Measurements from ENCODE around the gene CALM1. TPM values are rescaled to one million over a fixed set of nuclear protein-coding genes. Genes with fewer than 3 reads are reported as not detected.

The CALM1 gene
- total and polyA plus RNA-seq, 10 of the 15 experiments (the other 5 are each of a cell fraction or from before 2014, with no cell fraction given) = 110 to 729 (median 261) TPM

DNA sequence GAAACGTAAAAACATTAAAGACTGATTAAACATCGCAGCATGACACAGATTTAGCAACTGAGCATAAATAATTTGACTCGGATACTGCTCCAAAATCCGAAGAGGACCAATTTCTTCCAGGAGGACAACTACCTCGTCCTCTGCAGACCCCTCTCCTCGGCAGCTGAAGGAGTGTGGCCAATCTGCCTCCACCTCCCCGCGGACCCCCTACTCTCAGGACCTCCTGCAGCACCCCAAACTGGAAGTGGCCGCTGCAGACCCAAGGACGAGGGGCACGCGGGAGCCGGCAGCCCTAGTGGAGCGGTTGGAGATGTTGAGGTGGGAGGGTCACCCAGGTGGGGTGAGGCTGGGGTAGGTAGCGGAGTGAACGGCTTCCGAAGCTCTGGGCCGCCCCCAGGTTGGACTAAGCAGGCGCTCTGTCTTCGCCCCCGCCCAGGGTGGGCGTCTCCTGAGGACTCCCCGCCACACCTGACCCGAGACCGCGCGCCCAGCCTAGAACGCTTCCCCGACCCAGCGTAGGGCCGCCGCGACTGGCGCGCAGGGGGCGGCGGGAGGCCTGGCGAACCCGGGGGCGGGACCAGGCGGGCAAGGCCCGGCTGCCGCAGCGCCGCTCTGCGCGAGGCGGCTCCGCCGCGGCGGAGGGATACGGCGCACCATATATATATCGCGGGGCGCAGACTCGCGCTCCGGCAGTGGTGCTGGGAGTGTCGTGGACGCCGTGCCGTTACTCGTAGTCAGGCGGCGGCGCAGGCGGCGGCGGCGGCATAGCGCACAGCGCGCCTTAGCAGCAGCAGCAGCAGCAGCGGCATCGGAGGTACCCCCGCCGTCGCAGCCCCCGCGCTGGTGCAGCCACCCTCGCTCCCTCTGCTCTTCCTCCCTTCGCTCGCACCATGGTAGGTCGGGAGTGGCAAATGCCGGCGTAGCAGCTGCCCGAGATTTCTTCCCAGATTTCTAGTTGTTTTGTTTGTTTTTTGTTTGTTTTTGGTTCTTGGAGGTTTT is at the start of gene CALM1 (continued):
- peak; percentile 99 for TF ChIP-seq SMAD5 (IDR thresholded peaks at IDR 0.05; ENCODE audit: low read depth)
- TF ChIP-seq RUNX3 (IDR thresholded peaks at IDR 0.05; ENCODE audit: low read length) = peak; percentile 77
- TF ChIP-seq, protein P1, sequence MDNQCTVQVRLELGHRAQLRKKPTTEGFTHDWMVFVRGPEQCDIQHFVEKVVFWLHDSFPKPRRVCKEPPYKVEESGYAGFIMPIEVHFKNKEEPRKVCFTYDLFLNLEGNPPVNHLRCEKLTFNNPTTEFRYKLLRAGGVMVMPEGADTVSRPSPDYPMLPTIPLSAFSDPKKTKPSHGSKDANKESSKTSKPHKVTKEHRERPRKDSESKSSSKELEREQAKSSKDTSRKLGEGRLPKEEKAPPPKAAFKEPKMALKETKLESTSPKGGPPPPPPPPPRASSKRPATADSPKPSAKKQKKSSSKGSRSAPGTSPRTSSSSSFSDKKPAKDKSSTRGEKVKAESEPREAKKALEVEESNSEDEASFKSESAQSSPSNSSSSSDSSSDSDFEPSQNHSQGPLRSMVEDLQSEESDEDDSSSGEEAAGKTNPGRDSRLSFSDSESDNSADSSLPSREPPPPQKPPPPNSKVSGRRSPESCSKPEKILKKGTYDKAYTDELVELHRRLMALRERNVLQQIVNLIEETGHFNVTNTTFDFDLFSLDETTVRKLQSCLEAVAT (IDR thresholded peaks at IDR 0.05) = 0 out of 2 replicates have a peak, but pooled peaks have one; percentile 56
- TF ChIP-seq TCF12 (IDR thresholded peaks at IDR 0.05; ENCODE audit: low read depth, low read length) = peak; percentile 92
- TF ChIP-seq, protein P2, sequence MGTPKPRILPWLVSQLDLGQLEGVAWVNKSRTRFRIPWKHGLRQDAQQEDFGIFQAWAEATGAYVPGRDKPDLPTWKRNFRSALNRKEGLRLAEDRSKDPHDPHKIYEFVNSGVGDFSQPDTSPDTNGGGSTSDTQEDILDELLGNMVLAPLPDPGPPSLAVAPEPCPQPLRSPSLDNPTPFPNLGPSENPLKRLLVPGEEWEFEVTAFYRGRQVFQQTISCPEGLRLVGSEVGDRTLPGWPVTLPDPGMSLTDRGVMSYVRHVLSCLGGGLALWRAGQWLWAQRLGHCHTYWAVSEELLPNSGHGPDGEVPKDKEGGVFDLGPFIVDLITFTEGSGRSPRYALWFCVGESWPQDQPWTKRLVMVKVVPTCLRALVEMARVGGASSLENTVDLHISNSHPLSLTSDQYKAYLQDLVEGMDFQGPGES (IDR thresholded peaks at IDR 0.05) = peak; percentile 48; the same call in 1 of the 2 replicates
- TF ChIP-seq LARP7 (IDR thresholded peaks at IDR 0.05) = peak; percentile 97
- TF ChIP-seq, protein P3, sequence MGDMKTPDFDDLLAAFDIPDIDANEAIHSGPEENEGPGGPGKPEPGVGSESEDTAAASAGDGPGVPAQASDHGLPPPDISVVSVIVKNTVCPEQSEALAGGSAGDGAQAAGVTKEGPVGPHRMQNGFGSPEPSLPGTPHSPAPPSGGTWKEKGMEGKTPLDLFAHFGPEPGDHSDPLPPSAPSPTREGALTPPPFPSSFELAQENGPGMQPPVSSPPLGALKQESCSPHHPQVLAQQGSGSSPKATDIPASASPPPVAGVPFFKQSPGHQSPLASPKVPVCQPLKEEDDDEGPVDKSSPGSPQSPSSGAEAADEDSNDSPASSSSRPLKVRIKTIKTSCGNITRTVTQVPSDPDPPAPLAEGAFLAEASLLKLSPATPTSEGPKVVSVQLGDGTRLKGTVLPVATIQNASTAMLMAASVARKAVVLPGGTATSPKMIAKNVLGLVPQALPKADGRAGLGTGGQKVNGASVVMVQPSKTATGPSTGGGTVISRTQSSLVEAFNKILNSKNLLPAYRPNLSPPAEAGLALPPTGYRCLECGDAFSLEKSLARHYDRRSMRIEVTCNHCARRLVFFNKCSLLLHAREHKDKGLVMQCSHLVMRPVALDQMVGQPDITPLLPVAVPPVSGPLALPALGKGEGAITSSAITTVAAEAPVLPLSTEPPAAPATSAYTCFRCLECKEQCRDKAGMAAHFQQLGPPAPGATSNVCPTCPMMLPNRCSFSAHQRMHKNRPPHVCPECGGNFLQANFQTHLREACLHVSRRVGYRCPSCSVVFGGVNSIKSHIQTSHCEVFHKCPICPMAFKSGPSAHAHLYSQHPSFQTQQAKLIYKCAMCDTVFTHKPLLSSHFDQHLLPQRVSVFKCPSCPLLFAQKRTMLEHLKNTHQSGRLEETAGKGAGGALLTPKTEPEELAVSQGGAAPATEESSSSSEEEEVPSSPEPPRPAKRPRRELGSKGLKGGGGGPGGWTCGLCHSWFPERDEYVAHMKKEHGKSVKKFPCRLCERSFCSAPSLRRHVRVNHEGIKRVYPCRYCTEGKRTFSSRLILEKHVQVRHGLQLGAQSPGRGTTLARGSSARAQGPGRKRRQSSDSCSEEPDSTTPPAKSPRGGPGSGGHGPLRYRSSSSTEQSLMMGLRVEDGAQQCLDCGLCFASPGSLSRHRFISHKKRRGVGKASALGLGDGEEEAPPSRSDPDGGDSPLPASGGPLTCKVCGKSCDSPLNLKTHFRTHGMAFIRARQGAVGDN (IDR thresholded peaks at IDR 0.05) = peak; percentile 98
- TF ChIP-seq SMAD1 (IDR thresholded peaks at IDR 0.05; ENCODE audit: low read depth, partially characterized antibody) = peak; percentile 48
- 0 out of 4 replicates have a peak, but pooled peaks of 1 of the 2 experiments have one; percentile 51 for TF ChIP-seq EP300 (IDR thresholded peaks at IDR 0.05; ENCODE audit: borderline replicate concordance in 1 of 2, control insufficient read depth in 1 of 2, low read depth in 2 of 2, low read length in 2 of 2)
- peak; percentile 80 for TF ChIP-seq MEF2A (IDR thresholded peaks at IDR 0.05; ENCODE audit: insufficient read depth, low read depth, low read length)
- peak; percentile 87; the same call in 1 of the 2 replicates for TF ChIP-seq ESRRA (IDR thresholded peaks at IDR 0.05; ENCODE audit: low read length)
- TF ChIP-seq ZNF384 (IDR thresholded peaks at IDR 0.05; ENCODE audit: borderline replicate concordance, low read depth, low read length) = no peak
- TF ChIP-seq, protein P4, sequence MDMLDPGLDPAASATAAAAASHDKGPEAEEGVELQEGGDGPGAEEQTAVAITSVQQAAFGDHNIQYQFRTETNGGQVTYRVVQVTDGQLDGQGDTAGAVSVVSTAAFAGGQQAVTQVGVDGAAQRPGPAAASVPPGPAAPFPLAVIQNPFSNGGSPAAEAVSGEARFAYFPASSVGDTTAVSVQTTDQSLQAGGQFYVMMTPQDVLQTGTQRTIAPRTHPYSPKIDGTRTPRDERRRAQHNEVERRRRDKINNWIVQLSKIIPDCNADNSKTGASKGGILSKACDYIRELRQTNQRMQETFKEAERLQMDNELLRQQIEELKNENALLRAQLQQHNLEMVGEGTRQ (IDR thresholded peaks at IDR 0.05; ENCODE audit: borderline replicate concordance, low read depth, low read length) = no peak
- TF ChIP-seq BMI1 (IDR thresholded peaks at IDR 0.05; ENCODE audit: borderline replicate concordance) = no peak
- TF ChIP-seq, protein P5, sequence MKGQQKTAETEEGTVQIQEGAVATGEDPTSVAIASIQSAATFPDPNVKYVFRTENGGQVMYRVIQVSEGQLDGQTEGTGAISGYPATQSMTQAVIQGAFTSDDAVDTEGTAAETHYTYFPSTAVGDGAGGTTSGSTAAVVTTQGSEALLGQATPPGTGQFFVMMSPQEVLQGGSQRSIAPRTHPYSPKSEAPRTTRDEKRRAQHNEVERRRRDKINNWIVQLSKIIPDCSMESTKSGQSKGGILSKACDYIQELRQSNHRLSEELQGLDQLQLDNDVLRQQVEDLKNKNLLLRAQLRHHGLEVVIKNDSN (IDR thresholded peaks at IDR 0.05; ENCODE audit: borderline replicate concordance, extremely low read length, insufficient read depth, low read depth, low read length) = no peak
- TF ChIP-seq STAT3 (IDR thresholded peaks at IDR 0.05; ENCODE audit: low read depth, low read length) = no peak
- TF ChIP-seq, protein P6, sequence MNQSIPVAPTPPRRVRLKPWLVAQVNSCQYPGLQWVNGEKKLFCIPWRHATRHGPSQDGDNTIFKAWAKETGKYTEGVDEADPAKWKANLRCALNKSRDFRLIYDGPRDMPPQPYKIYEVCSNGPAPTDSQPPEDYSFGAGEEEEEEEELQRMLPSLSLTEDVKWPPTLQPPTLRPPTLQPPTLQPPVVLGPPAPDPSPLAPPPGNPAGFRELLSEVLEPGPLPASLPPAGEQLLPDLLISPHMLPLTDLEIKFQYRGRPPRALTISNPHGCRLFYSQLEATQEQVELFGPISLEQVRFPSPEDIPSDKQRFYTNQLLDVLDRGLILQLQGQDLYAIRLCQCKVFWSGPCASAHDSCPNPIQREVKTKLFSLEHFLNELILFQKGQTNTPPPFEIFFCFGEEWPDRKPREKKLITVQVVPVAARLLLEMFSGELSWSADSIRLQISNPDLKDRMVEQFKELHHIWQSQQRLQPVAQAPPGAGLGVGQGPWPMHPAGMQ (IDR thresholded peaks at IDR 0.05; ENCODE audit: borderline replicate concordance) = no peak

All from GM12878 (cell line).